T-cell (primary cell): ENCODE results near the gene INSRR. TPM values are rescaled to one million over a fixed set of nuclear protein-coding genes. Genes with fewer than 3 reads are reported as not detected.

Source experiments
- ATAC-seq, 4 experiments: fragments of 200-7000 bp in 3 of 4; fragments of 150-1000 bp in 1 of 4; cut with Tn5 transposase; replicated peaks in 1 of 4; 1 replicate in 3 of 4; 2 replicates in 1 of 4; pipeline ENCODE4 v1.10.0; 2021; ENCODE audit warnings: moderate library complexity in 3 of 4, mild to moderate bottlenecking in 2 of 4, moderate number of reproducible peaks in 1 of 4
- CTCF ChIA-PET, 2 donors: fragments of 300-600 bp; sonication (Branson Sonifier 250); formaldehyde crosslinking; loops; one replicate each; lab custom pipeline; 2022; ENCODE audit warnings: antibody characterized with exemption in 2 of 2; lab: Charles Lee
- POLR2A ChIA-PET, 2 donors: fragments of 300-600 bp; sonication (Branson Sonifier 250); formaldehyde crosslinking; loops; one replicate each; lab custom pipeline; 2022; ENCODE audit warnings: antibody characterized with exemption in 2 of 2; lab: Charles Lee
- DNase-seq, 35 experiments: peaks; one replicate each; pipeline versions ENCODE4 v3.0.0 to v3.0.0-alpha.2; 2013 to 2023
- H3K27ac ChIP-seq: one replicate; pipeline ENCODE4 v1.5.1; 2013; ENCODE audit warnings: low read length
- H3K27me3 ChIP-seq, 2 experiments: replicated peaks in 1 of 2; 1 replicate in 1 of 2; 2 replicates in 1 of 2; pipeline versions ENCODE4 v1.6.1 to v1.7.0; 2013; ENCODE audit warnings: low read length in 1 of 2, mixed read lengths in 1 of 2; ENCODE audit not compliant: control insufficient read depth in 2 of 2, insufficient read depth in 2 of 2; ENCODE audit errors: extremely low read depth in 1 of 2
- H3K36me3 ChIP-seq, 2 donors: 1 replicate in 1 of 2; 2 replicates in 1 of 2; pipeline versions ENCODE4 v1.6.1 to v1.7.0; 2013; ENCODE audit warnings: low read length in 1 of 2; ENCODE audit not compliant: control insufficient read depth in 2 of 2, insufficient read depth in 1 of 2; ENCODE audit errors: extremely low read depth in 1 of 2
- H3K4me1 ChIP-seq, 2 experiments: 1 replicate in 1 of 2; 2 replicates in 1 of 2; pipeline versions ENCODE4 v1.6.1 to v1.7.0; 2013; ENCODE audit warnings: low read length in 2 of 2, mixed read lengths in 1 of 2; ENCODE audit not compliant: insufficient read depth in 2 of 2, control insufficient read depth in 1 of 2; ENCODE audit errors: extremely low read depth in 1 of 2
- H3K4me3 ChIP-seq, 2 donors: 1 replicate in 1 of 2; 2 replicates in 1 of 2; pipeline versions ENCODE4 v1.5.1 to v1.7.0; 2013; ENCODE audit warnings: mild to moderate bottlenecking in 2 of 2, low read length in 1 of 2, moderate library complexity in 1 of 2; ENCODE audit not compliant: control insufficient read depth in 1 of 2; ENCODE audit errors: extremely low read depth in 1 of 2
- H3K9me3 ChIP-seq: 2 replicates; pipeline ENCODE4 v1.7.0; 2013
- H3K27ac Mint-ChIP-seq, 2 donors: one replicate each; pipeline ENCODE4 v1.8.0; 2020 to 2021; ENCODE audit warnings: mild to moderate bottlenecking in 2 of 2, mixed read lengths in 2 of 2
- H3K27me3 Mint-ChIP-seq, 2 donors: one replicate each; pipeline ENCODE4 v1.8.0; 2021 to 2022; ENCODE audit warnings: mixed read lengths in 2 of 2
- H3K36me3 Mint-ChIP-seq: one replicate; pipeline ENCODE4 v1.8.0; 2021; ENCODE audit warnings: mixed read lengths
- H3K4me1 Mint-ChIP-seq, 3 donors: one replicate each; pipeline ENCODE4 v1.8.0; 2020 to 2022; ENCODE audit warnings: mixed read lengths in 3 of 3, mild to moderate bottlenecking in 1 of 3
- H3K4me3 Mint-ChIP-seq, 3 donors: one replicate each; pipeline ENCODE4 v1.8.0; 2020 to 2022; ENCODE audit warnings: mild to moderate bottlenecking in 3 of 3, mixed read lengths in 3 of 3, moderate library complexity in 3 of 3
- H3K9me3 Mint-ChIP-seq, 3 donors: one replicate each; pipeline ENCODE4 v1.8.0; 2020 to 2022; ENCODE audit warnings: mixed read lengths in 3 of 3
- WGBS: methylation state at CpG from one replicate; pipeline ENCODE4 v1.1.5; 2013; ENCODE audit warnings: missing lambda C conversion rate; ENCODE audit not compliant: insufficient coverage; 5-methylcytosine and 5-hydroxymethylcytosine counted together
- total RNA-seq, 35 experiments: library from RNA in 6 of 35; stranded (reverse) in 6 of 35; fragments of 120-200 nt in 1 of 35; gene quantifications; one replicate each; pipeline versions ENCODE4 v1.2.1 to v1.2.4 and lab custom pipeline; 2013 to 2026

The INSRR gene
- total RNA-seq, 5 donors from 2014 or later (not counting 1 experiment from before 2014, with no cell fraction given): 0.07 TPM; not detected in 4

DNA sequence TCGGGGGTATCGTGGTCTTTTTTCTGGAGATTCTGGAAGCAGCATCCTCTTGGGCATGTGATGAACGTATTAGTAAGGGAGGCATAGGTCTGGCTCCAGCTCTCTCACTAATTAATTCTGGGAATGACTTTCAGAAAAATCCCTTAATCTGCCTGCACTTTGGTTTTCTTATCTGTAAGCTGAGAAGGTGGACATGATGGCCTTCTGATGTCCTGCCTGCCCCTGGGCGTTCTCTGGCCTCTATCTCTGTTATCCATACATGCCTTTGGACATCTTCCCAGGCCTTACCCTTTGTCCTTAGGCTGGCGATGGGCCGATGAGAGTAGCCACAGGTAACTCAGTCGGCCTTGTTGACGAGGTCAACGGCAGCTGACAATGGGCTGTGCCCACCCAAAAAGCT, 10.5 kb upstream of the INSRR start:
- WGBS: 93% methylated on average over 6 of the region's 9 CpGs
- Histone ChIP-seq H3K4me1 (peaks cover 4 to 14% of the 10 kb centered on the region in 2 experiments), H3K27ac (no peak overlapping the region), H3K4me3 (no peak overlapping the region), H3K36me3 (no peaks in the 10 kb centered on the region), H3K27me3 (peaks cover 0 to 52% of the 10 kb centered on the region in 2 experiments), H3K9me3 (no peaks in the 10 kb centered on the region)
- peaks cover 9 to 28% of the 10 kb centered on the region in 2 donors for H3K27me3 Mint-ChIP-seq
- ChIA-PET CTCF (no interaction called here), POLR2A (no interaction called here)
- no peaks in the 10 kb centered on the region for H3K36me3 Mint-ChIP-seq
- H3K27ac Mint-ChIP-seq: no peak overlapping the region
- no peak for ATAC-seq
- H3K9me3 Mint-ChIP-seq: no peaks in the 10 kb centered on the region
- no peak for DNase-seq
- H3K4me1 Mint-ChIP-seq: peaks cover 11 to 16% (median 13%) of the 10 kb centered on the region in 3 donors
- no peak overlapping the region for H3K4me3 Mint-ChIP-seq

DNA sequence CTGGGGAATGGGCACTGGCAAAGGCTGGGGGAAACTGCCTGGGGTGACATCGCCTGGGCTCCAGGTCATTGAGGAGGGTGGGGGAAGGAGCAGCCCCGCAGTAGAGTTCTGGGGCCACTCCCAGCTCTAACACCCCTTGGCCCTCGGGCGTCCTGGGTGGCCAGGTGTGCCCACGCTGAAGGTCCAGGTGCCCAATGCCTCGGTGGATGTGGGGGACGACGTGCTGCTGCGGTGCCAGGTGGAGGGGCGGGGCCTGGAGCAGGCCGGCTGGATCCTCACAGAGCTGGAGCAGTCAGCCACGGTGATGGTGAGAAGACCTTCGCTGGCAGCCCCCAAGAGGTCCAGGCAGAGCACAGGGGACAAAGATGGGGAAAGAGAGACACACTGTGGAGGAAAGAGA, 9.4 kb upstream of the INSRR start:
- peaks cover 16 to 33% of the 10 kb centered on the region in 2 donors for H3K27me3 Mint-ChIP-seq
- Histone ChIP-seq H3K27me3 (peaks cover 4 to 52% of the 10 kb centered on the region in 2 experiments), H3K4me3 (no peak overlapping the region), H3K27ac (no peak overlapping the region), H3K4me1 (peaks cover 4 to 14% of the 10 kb centered on the region in 2 experiments), H3K36me3 (no peaks in the 10 kb centered on the region), H3K9me3 (no peaks in the 10 kb centered on the region)
- WGBS: 88% methylated on average over 11 of the region's 13 CpGs
- no peak overlapping the region for H3K4me3 Mint-ChIP-seq
- ChIA-PET CTCF (no interaction called here), POLR2A (no interaction called here)
- no peaks in the 10 kb centered on the region for H3K9me3 Mint-ChIP-seq
- H3K27ac Mint-ChIP-seq: no peak overlapping the region
- peaks cover 17 to 22% (median 19%) of the 10 kb centered on the region in 3 donors for H3K4me1 Mint-ChIP-seq
- ATAC-seq (no peak), DNase-seq (no peak)
- no peaks in the 10 kb centered on the region for H3K36me3 Mint-ChIP-seq

- peaks cover 4 to 21% of the 10 kb centered on the region in 2 experiments for H3K4me1 ChIP-seq
- no peaks in the 10 kb centered on the region for H3K36me3 Mint-ChIP-seq
- ChIA-PET CTCF (no interaction called here), POLR2A (no interaction called here)
- H3K4me3 Mint-ChIP-seq: no peak overlapping the region
- no peak overlapping the region for H3K27ac Mint-ChIP-seq
- no peak overlapping the region for H3K4me3 ChIP-seq
- DNase-seq: no peak
- no peaks in the 10 kb centered on the region for H3K9me3 ChIP-seq
- peaks cover 32 to 52% of the 10 kb centered on the region in 2 donors for H3K27me3 Mint-ChIP-seq
- WGBS: 94% methylated on average over 3 of the region's 12 CpGs
- H3K27ac ChIP-seq: no peak overlapping the region
- ATAC-seq: no peak
- H3K4me1 Mint-ChIP-seq: peaks cover 22 to 31% (median 29%) of the 10 kb centered on the region in 3 donors
- H3K9me3 Mint-ChIP-seq: no peaks in the 10 kb centered on the region
- no peaks in the 10 kb centered on the region for H3K36me3 ChIP-seq
- peaks cover 11 to 71% of the 10 kb centered on the region in 2 experiments for H3K27me3 ChIP-seq
Observed at GRCh38 chr1:156866249-156866909, 7.5 kb upstream of the INSRR start.

DNA sequence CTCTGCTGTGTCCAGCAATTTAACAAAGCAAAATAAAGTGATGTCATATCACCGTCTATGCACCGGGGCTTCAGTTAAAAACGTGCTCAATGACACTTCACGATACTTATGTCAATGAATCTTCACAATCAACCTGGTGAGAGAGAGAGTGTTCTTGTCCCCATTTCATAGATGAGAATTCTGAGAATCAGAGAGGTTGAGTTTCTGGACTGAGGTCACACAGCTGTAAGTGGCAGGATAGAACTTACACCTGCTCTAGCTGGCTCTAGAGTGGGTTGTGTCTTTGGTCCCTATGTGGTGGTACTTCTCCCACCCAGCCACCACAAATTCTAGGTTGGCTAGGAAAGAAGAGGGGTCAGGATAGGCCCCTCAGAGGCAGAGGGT, 6.9 kb upstream of the INSRR start:
- peaks cover 22 to 31% (median 29%) of the 10 kb centered on the region in 3 donors for H3K4me1 Mint-ChIP-seq
- POLR2A ChIA-PET: no interaction called here

DNA sequence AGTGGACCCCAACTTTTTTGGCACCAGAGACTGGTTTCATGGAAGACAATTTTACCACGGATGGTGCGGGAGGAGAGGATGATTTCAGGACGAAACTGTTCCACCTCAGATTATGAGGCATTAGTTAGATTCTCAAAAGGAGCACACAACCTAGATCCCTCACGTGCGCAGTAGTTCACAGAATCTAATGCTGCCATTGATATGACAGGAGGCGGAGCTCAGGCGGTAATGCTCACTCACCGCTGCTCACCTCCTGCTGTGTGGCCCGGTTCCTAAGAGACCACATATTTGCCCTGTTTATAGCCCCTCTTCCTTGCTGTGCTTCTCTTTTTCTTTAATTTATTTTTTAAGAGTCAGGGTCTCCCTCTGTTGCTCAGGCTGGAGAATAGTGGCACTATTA, 6.3 kb upstream of the INSRR start:
- WGBS: 99% methylated on average over 8 of the region's 9 CpGs
- Histone ChIP-seq H3K27me3 (peaks cover 13 to 82% of the 10 kb centered on the region in 2 experiments), H3K4me3 (no peak overlapping the region), H3K9me3 (no peaks in the 10 kb centered on the region), H3K4me1 (peaks cover 7 to 32% of the 10 kb centered on the region in 2 experiments), H3K36me3 (no peaks in the 10 kb centered on the region), H3K27ac (no peak overlapping the region)
- no peak for ATAC-seq
- ChIA-PET CTCF (no interaction called here), POLR2A (no interaction called here)
- Mint-ChIP-seq H3K9me3 (no peaks in the 10 kb centered on the region), H3K4me3 (no peak overlapping the region), H3K4me1 (peaks cover 24 to 34% (median 33%) of the 10 kb centered on the region in 3 donors), H3K36me3 (no peaks in the 10 kb centered on the region), H3K27ac (no peak overlapping the region), H3K27me3 (peaks cover 34 to 58% of the 10 kb centered on the region in 2 donors)
- DNase-seq: no peak

More for the DNA sequence above, 6.9 kb upstream of the INSRR start:
- CTCF ChIA-PET: no interaction called here
- no peak overlapping the region for H3K27ac Mint-ChIP-seq
- WGBS: 87% methylated on average over 3 of the region's 4 CpGs
- H3K36me3 Mint-ChIP-seq: no peaks in the 10 kb centered on the region
- Histone ChIP-seq H3K36me3 (no peaks in the 10 kb centered on the region), H3K27ac (no peak overlapping the region), H3K4me1 (peaks cover 6 to 26% of the 10 kb centered on the region in 2 experiments), H3K4me3 (no peak overlapping the region), H3K9me3 (no peaks in the 10 kb centered on the region), H3K27me3 (peaks cover 13 to 77% of the 10 kb centered on the region in 2 experiments)
- no peaks in the 10 kb centered on the region for H3K9me3 Mint-ChIP-seq
- H3K27me3 Mint-ChIP-seq: peaks cover 32 to 56% of the 10 kb centered on the region in 2 donors
- H3K4me3 Mint-ChIP-seq: no peak overlapping the region
- no peak for DNase-seq
- ATAC-seq: no peak

DNA sequence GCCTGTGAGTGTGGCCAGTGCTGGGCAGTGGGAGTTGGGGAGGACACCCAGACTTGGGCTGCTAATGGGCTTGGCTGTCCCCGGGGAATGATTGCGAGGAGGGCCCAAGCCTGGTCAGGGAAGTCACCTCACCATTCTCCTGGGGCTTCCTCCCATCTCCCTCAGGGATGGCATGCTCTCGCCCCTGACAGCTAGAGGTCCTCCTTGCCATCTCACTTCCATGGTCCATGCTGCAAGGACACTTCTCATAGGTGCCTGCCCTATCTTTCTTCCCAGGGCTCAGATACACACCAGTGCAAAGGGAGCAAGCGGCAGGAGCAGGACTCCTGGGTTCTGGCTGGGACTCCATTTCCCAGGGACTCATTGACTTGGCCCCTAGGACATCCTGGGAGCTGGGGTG, 5.9 kb upstream of the INSRR start:
- Mint-ChIP-seq H3K36me3 (no peaks in the 10 kb centered on the region), H3K9me3 (no peaks in the 10 kb centered on the region), H3K4me1 (peaks cover 26 to 37% (median 36%) of the 10 kb centered on the region in 3 donors), H3K4me3 (no peak overlapping the region), H3K27ac (no peak overlapping the region), H3K27me3 (peaks cover 37 to 63% of the 10 kb centered on the region in 2 donors)
- ChIA-PET POLR2A (no interaction called here), CTCF (no interaction called here)
- DNase-seq: no peak
- H3K4me1 ChIP-seq: peaks cover 9 to 37% of the 10 kb centered on the region in 2 experiments
- no peaks in the 10 kb centered on the region for H3K36me3 ChIP-seq
- no peaks in the 10 kb centered on the region for H3K9me3 ChIP-seq
- no peak overlapping the region for H3K4me3 ChIP-seq
- 100% methylated on average over 2 of the region's 4 CpGs for WGBS
- ATAC-seq: no peak
- H3K27ac ChIP-seq: no peak overlapping the region
- peaks cover 13 to 86% of the 10 kb centered on the region in 2 experiments for H3K27me3 ChIP-seq
